ENCODE measurements around the gene KANK3. TPM values are rescaled to one million over a fixed set of nuclear protein-coding genes. Genes with fewer than 3 reads are reported as not detected.

KANK3 gene
- total and polyA plus RNA-seq, 9 of the 15 experiments (the other 6 are each of a cell fraction or from before 2014, with no cell fraction given), result 0.03 to 0.40 (median 0.08) TPM; not detected in 6

DNA sequence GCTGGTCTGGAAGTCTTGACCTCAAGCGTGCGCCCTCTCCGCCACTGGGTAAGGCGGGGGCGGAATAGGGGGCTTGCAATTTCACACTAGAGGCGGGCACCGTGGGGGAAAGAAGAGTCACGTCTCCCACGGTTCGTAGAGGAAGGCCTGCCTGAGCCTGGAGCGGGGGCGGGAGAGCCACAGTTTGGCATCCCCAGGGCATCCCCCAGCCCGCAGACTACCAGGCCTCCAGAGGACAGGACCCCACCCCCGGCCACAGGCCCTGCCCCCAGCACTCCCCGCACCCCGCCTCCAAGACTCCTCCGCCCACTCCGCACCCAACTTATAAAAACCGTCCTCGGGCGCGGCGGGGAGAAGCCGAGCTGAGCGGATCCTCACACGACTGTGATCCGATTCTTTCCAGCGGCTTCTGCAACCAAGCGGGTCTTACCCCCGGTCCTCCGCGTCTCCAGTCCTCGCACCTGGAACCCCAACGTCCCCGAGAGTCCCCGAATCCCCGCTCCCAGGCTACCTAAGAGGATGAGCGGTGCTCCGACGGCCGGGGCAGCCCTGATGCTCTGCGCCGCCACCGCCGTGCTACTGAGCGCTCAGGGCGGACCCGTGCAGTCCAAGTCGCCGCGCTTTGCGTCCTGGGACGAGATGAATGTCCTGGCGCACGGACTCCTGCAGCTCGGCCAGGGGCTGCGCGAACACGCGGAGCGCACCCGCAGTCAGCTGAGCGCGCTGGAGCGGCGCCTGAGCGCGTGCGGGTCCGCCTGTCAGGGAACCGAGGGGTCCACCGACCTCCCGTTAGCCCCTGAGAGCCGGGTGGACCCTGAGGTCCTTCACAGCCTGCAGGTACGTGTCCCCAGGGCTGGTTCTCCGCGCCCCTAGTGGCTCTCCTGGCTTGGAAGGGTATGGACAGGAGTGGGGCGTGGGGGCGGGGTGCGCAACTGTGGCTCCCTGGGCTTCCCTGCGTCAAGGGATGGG is 21.0 kb upstream of the KANK3 start, which contains the start of gene ANGPTL4 (continued):
- TF ChIP-seq HDAC6 (IDR thresholded peaks at IDR 0.05; ENCODE audit: low read depth, low read length), result peak; percentile 99
- TF ChIP-seq, protein P1, sequence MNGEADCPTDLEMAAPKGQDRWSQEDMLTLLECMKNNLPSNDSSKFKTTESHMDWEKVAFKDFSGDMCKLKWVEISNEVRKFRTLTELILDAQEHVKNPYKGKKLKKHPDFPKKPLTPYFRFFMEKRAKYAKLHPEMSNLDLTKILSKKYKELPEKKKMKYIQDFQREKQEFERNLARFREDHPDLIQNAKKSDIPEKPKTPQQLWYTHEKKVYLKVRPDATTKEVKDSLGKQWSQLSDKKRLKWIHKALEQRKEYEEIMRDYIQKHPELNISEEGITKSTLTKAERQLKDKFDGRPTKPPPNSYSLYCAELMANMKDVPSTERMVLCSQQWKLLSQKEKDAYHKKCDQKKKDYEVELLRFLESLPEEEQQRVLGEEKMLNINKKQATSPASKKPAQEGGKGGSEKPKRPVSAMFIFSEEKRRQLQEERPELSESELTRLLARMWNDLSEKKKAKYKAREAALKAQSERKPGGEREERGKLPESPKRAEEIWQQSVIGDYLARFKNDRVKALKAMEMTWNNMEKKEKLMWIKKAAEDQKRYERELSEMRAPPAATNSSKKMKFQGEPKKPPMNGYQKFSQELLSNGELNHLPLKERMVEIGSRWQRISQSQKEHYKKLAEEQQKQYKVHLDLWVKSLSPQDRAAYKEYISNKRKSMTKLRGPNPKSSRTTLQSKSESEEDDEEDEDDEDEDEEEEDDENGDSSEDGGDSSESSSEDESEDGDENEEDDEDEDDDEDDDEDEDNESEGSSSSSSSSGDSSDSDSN (IDR thresholded peaks at IDR 0.05; ENCODE audit: borderline replicate concordance in 1 of 2, low read depth in 2 of 2, low read length in 2 of 2), result 0 out of 4 replicates have a peak, but pooled peaks of 1 of the 2 experiments have one; percentile 52
- TF ChIP-seq EZH2 (IDR thresholded peaks at IDR 0.05; ENCODE audit: borderline replicate concordance, low read depth, low read length), result no peak
- peak; percentile 9; the same call in 1 of the 2 replicates for TF ChIP-seq ZBTB7A (IDR thresholded peaks at IDR 0.05; ENCODE audit: borderline replicate concordance, control insufficient read depth, low read depth, low read length)
- TF ChIP-seq CHD1 (IDR thresholded peaks at IDR 0.05; ENCODE audit: low read length), result no peak
- peak in 2 of 3 experiments; percentile 1 to 6 for TF ChIP-seq YY1 (IDR thresholded peaks at IDR 0.05; ENCODE audit: borderline replicate concordance in 1 of 3, control insufficient read depth in 1 of 3, extremely low read depth in 1 of 3, insufficient read depth in 3 of 3, insufficient read length in 1 of 3, insufficient replicate concordance in 2 of 3, low read depth in 1 of 3, low read length in 2 of 3)
- peak in 1 of 2 experiments; percentile 66; a peak in 2 of 4 replicates for TF ChIP-seq HDAC1 (IDR thresholded peaks at IDR 0.05)
- peak; percentile 62; the same call in 1 of the 2 replicates for TF ChIP-seq NCOA6 (IDR thresholded peaks at IDR 0.05)
- TF ChIP-seq POLR2G (IDR thresholded peaks at IDR 0.05; ENCODE audit: low read depth, low read length), result peak; percentile 73
- peak; percentile 29; the same call in 1 of the 2 replicates for TF ChIP-seq NFIC (IDR thresholded peaks at IDR 0.05)
- TF ChIP-seq, protein P2, sequence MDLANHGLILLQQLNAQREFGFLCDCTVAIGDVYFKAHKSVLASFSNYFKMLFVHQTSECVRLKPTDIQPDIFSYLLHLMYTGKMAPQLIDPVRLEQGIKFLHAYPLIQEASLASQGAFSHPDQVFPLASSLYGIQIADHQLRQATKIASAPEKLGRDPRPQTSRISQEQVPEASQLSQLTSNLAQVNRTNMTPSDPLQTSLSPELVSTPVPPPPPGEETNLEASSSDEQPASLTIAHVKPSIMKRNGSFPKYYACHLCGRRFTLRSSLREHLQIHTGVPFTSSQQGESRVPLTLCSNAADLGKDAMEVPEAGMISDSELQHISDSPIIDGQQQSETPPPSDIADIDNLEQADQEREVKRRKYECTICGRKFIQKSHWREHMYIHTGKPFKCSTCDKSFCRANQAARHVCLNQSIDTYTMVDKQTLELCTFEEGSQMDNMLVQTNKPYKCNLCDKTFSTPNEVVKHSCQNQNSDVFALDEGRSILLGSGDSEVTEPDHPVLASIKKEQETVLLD (IDR thresholded peaks at IDR 0.05), result 0 out of 2 replicates have a peak, but pooled peaks have one; percentile 20
- TF ChIP-seq NRF1 (conservative IDR thresholded peaks at IDR 0.05 in 1 of 2, IDR thresholded peaks at IDR 0.05 in 1 of 2), result peak; percentile 67 to 73
- peak; percentile 55 for TF ChIP-seq RBFOX2 (IDR thresholded peaks at IDR 0.05; ENCODE audit: low read depth, low read length)
- TF ChIP-seq SIN3A (IDR thresholded peaks at IDR 0.05; ENCODE audit: borderline replicate concordance in 2 of 2, control insufficient read depth in 1 of 2, low read depth in 2 of 2, low read length in 2 of 2), result no peak
- TF ChIP-seq TBP (optimal IDR thresholded peaks at IDR 0.05; ENCODE audit: low read depth, low read length), result peak; percentile 18
- TF ChIP-seq, protein P3, sequence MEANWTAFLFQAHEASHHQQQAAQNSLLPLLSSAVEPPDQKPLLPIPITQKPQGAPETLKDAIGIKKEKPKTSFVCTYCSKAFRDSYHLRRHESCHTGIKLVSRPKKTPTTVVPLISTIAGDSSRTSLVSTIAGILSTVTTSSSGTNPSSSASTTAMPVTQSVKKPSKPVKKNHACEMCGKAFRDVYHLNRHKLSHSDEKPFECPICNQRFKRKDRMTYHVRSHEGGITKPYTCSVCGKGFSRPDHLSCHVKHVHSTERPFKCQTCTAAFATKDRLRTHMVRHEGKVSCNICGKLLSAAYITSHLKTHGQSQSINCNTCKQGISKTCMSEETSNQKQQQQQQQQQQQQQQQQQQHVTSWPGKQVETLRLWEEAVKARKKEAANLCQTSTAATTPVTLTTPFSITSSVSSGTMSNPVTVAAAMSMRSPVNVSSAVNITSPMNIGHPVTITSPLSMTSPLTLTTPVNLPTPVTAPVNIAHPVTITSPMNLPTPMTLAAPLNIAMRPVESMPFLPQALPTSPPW (CRISPR knock-in tag; IDR thresholded peaks at IDR 0.05), result peak; percentile 27; the same call in 1 of the 2 replicates
- TF ChIP-seq FOXP1 (CRISPR knock-in tag; IDR thresholded peaks at IDR 0.05), result 0 out of 2 replicates have a peak, but pooled peaks have one; percentile 36
- TF ChIP-seq TAF15 (IDR thresholded peaks at IDR 0.05; ENCODE audit: low read depth, low read length), result no peak
- TF ChIP-seq HDAC3 (IDR thresholded peaks at IDR 0.05; ENCODE audit: borderline replicate concordance, partially characterized antibody), result no peak

Data from K562 (cell line).